ENCODE measurements around the gene ARHGEF11.
A peak's percentile ranks its signal among the peaks of the same experiment; 100 is the strongest.

The ARHGEF11 gene

GRCh38 chr1:157044326-157044725 is 1.2 kb downstream of the ARHGEF11 start:
- DNase-seq, result no peak

GRCh38 chr1:157043685-157044084 is 1.9 kb downstream of the ARHGEF11 start:
- DNase-seq, result no peak

DNA sequence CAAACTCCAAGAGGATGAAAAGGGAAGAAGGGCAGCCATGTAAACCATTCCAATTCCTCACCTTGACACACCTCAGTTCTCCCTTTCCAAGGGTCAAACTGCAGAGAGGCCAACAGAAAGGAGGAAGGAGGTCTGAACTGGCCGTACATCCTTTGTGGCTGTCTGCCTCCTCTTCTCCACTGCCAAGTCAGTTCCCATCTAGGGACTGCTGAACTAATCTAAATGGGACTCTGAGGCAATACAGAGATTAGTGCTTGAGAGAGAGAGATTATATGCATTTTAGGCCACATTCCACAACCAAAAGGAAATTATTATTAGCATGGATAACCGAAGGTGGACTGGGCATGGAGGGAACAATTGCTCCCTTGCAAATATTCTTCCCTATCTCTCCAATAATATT is 2.7 kb downstream of the ARHGEF11 start:
- DNase-seq, result no peak

- DNase-seq, result no peak
These were observed 4.7 kb downstream of the ARHGEF11 start for GRCh38 chr1:157040802-157041201.

DNA sequence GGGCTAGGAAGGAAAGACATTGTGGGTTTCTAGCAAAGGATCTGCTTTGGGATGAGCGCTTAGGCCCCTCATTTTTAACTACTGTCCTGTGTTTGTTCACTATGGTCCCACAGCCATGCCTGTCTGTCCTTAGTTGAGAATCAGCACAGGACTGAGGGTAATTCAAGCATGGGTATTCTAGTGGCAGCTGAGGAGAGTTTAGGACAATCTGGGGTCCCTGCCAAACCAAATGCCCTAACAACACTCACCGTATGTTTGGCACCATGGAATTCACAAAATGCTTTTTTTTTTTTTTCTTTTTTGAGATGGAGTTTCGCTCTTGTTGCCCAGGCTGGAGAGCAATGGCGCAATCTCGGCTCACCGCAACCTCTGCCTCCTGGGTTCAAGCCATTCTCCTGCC is 10.4 kb downstream of the ARHGEF11 start:
- DNase-seq, result no peak

GRCh38 chr1:157034137-157034800 is 11.3 kb downstream of the ARHGEF11 start:
- no peak for DNase-seq

GRCh38 chr1:157033357-157033876 is 12.1 kb downstream of the ARHGEF11 start:
- DNase-seq, result no peak

GRCh38 chr1:157032303-157032702 is 13.2 kb downstream of the ARHGEF11 start:
- DNase-seq, result no peak

DNA sequence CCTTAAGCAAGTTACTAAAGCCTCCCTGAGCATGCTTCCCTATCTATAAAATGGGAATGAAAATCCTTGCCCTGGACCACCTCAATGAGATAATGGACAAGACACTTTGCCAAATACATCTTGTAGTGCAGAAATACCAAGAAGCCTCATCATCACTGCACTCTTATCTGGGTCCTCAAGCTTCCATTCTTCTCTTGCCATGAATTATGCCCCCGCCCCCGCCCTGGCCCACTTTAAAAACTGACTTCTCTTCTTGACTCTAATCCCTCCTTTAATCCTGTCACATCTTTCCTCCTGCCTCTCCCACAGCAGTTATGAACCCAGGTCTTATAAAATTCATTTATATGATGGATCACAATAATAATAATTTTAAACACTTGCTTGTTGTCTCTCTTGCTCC is 14.8 kb downstream of the ARHGEF11 start:
- DNase-seq, result no peak

DNA sequence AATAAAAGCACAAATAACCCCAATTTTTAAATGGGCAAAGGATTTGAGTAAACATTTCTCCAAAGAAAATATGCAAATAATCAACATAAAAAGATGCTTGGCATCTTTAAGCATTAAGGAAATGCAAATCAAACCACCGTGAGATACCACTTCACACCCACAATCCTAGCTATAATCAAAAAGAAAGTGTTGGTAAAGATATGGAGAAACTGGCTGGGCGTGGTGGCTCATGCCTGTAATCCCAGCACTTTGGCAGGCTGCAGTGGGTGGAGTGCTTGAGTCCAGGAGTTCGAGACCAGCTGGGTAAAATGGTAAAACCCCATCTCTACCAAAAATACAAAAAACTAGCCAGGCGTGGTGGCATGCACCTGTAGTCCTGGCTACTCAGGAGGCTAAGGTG is 16.9 kb downstream of the ARHGEF11 start:
- DNase-seq, result no peak

DNA sequence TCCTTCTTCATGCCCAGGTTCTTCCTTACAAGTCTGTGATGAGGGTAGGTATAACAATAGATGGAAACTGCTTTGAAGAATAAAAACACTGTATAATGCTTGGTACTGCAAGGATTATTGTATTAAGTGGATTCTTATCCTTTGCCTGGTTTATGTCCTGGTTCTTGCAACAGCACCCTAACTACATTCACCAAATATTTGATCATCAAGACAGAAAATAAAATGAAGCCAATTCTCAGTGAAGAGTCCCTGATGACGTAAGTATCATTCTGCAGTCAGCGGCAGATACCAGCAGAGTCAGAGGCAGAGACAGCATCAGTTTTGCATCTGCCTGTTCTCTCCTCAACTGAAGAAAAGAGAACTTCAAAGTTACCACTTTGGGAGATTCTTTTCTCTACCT is 19.7 kb downstream of the ARHGEF11 start:
- DNase-seq, result no peak

DNA sequence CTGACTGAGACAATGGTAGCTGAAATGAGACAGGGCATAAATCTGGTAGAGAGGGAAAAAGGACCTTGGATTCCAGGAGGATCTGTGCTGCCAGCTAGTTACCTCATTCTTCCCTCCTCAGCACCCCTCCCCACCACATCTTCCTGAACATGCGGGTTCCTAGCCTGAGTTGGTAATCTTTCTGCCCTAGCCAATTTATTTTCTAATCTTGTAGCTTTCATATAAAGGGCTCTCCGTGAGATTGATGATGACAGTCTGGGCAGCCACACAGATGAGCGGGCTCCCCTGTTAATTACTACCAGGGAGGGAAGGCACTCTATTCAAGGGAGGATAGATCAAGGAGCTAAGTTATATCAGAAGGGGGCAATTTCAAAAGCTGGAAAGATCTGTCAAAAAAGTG is 20.2 kb downstream of the ARHGEF11 start:
- DNase-seq, result peak; percentile 10

DNA sequence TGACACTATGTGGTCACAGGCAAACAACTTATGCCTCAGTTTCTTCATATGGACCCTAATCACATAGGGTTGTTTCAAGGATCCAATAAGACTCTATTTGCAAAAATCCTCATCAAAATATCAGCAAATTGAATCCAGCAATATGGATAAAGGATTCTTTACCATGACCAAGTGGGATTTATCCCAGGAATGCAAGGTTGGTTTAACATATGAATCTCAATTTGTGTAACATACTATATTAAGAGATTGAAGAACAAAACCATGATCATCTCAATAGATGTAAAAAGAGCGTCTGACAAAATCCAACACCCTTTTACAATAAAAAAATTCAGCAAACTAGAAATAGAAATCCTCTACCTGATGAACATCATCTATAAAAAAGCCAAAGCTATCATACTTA is 23.9 kb downstream of the ARHGEF11 start:
- no peak for DNase-seq

- DNase-seq, result no peak
These were observed 26.1 kb downstream of the ARHGEF11 start for GRCh38 chr1:157019457-157019856.

- no peak for DNase-seq
These were observed 33.7 kb downstream of the ARHGEF11 start for GRCh38 chr1:157011845-157012244.

GRCh38 chr1:157008502-157008901 is 37.0 kb downstream of the ARHGEF11 start:
- no peak for DNase-seq

- no peak for DNase-seq
These were observed 38.2 kb downstream of the ARHGEF11 start for GRCh38 chr1:157007306-157007705.

DNA sequence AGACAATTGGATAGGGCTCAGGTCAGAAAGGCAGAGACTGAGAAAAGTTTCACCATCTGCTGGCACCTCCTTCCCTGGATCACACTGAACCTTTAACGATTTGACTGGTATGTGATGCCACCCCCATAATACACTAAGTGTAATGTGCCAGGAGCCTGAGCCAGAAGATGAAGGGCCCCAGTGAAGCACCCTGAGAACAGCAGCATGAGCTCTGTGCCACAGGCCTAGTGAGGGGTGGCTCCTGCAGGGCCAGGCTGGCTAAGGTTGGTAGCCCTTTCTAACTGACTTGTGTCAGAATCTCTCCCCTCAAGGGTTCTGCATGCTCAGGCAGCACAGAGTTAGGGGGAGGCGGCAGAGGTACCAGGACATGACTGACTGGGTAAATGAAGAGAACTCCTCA is 38.9 kb downstream of the ARHGEF11 start:
- no peak for DNase-seq

- DNase-seq, result no peak
These were observed 39.6 kb downstream of the ARHGEF11 start for GRCh38 chr1:157005965-157006364.

- no peak for DNase-seq
These were observed 40.7 kb downstream of the ARHGEF11 start for GRCh38 chr1:157004806-157005205.

DNA sequence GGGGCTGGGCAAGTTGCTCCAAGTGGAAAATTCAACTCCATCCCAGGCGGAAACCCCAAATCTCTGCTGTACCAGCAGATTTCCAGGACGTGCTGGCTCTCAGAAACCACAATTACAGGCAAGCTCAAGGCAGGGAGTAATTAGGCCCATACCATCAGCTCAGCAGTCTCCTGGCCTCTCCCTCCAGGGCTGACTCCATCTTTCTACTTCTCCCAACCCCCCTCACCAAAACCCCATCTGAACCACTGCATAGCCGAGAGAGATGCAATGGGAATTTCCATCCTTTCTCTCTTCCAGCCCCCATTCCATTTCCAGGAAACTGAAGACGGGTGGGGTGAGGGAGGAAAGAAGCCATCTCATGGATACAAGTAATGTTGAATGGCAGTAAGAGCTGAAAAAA is 41.2 kb downstream of the ARHGEF11 start:
- DNase-seq, result no peak

DNA sequence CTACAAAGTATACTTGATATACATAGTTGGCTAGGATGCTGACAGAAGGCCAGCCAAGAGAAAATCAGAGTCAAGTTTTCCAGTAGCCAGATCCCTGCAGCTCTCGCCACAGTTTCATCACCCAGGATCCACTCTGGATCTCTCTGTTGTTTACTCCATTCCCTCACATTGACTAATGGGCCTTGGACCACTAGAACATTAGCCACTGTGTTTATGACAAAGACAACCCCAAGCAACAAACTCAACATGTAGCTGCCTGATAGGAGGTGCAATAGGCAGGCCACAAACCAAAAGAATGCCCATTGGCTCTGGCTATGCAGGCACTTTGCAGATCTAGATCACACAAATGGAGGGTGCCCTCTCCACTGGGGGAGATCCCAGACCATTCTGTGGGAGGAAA is 44.2 kb downstream of the ARHGEF11 start:
- no peak for DNase-seq

DNA sequence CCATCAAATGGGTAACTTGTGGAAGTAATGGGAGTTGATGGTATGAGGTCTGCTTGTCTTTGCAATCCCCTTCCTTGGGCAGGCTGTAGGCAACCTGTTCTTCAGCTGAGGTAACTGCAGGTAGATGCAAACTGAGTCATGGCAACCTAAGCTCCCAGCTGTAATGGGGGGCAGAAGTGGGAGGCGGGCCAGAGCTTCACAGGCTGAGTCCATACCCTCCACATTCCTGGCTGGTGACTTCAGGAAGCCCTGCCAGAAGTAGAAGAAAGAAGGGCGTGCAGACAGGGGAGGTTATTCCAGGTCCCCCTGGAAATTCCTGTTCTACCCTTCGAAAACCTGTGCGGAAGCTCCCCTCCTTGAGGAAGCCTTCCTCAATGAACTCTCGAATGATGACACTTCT is 44.9 kb downstream of the ARHGEF11 start:
- DNase-seq, result no peak

- DNase-seq, result no peak
These were observed 45.8 kb downstream of the ARHGEF11 start for GRCh38 chr1:156999596-157000320.
